ENCODE measurements around the gene HNRNPA2B1. TPM values are rescaled to one million over a fixed set of nuclear protein-coding genes. Genes with fewer than 3 reads are reported as not detected.
A peak's percentile ranks its signal among the peaks of the same experiment; 100 is the strongest.
"Not testable (repeated sequence)": the region's sequence is repeated elsewhere in the genome, so short reads cannot be mapped to it uniquely, and the experiment has no call there.

HNRNPA2B1 gene
- total RNA-seq, 4 donors from 2014 or later = 184 to 306 (median 234) TPM

- peaks cover 0 to 63% (median 4%) of the 10 kb centered on the region in 3 donors for H3K36me3 ChIP-seq
- peaks cover 0 to 67% (median 53%) of the 10 kb centered on the region in 4 donors for H3K4me1 ChIP-seq
- DNase-seq (ENCODE audit: low spot score in 2 of 2) = no peak
- peak overlapping the region in 1 of 4 donors; percentile 4 for H3K4me3 ChIP-seq
- no peaks in the 10 kb centered on the region for H3K27me3 ChIP-seq
- peak overlapping the region in 2 of 4 donors; percentile 3 to 18 for H3K27ac ChIP-seq
- no peak for TF ChIP-seq CTCF (IDR thresholded peaks at IDR 0.05)
- TF ChIP-seq EP300 (IDR thresholded peaks at IDR 0.05) = no peak
- TF ChIP-seq POLR2A (IDR thresholded peaks at IDR 0.05) = no peak
- 59 to 64% methylated on average over 10 of the region's 10 CpGs for WGBS, 2 donors
- H3K9me3 ChIP-seq = no peaks in the 10 kb centered on the region
Measured at GRCh38 chr7:26195867-26196657, 4.5 kb downstream of the HNRNPA2B1 start.

GRCh38 chr7:26195182-26195581, 5.4 kb downstream of the HNRNPA2B1 start:
- H3K36me3 ChIP-seq = peaks cover 0 to 72% (median 13%) of the 10 kb centered on the region in 3 donors
- H3K9me3 ChIP-seq = no peaks in the 10 kb centered on the region
- DNase-seq (ENCODE audit: low spot score in 2 of 2) = no peak
- H3K4me3 ChIP-seq = no peak overlapping the region
- no peak overlapping the region for H3K27ac ChIP-seq
- H3K27me3 ChIP-seq = no peaks in the 10 kb centered on the region
- TF ChIP-seq POLR2A (IDR thresholded peaks at IDR 0.05) (no peak), CTCF (IDR thresholded peaks at IDR 0.05) (no peak), EP300 (IDR thresholded peaks at IDR 0.05) (no peak)
- peaks cover 0 to 67% (median 53%) of the 10 kb centered on the region in 4 donors for H3K4me1 ChIP-seq
- 80 to 84% methylated on average over 5 of the region's 5 CpGs for WGBS, 2 donors

GRCh38 chr7:26194764-26195163, 5.8 kb downstream of the HNRNPA2B1 start:
- DNase-seq (ENCODE audit: low spot score in 2 of 2); H3K4me3 ChIP-seq; H3K27me3 ChIP-seq; H3K9me3 ChIP-seq; H3K27ac ChIP-seq: not testable (repeated sequence)
- H3K4me1 ChIP-seq = peaks cover 0 to 67% (median 53%) of the 10 kb centered on the region in 4 donors
- H3K36me3 ChIP-seq = peaks cover 0 to 75% (median 13%) of the 10 kb centered on the region in 3 donors
- WGBS, 2 donors = 64 to 71% methylated on average over 11 of the region's 11 CpGs

- 55 to 65% methylated on average over 8 of the region's 8 CpGs for WGBS, 2 donors
- Histone ChIP-seq H3K4me3 (no peak overlapping the region), H3K27ac (no peak overlapping the region), H3K4me1 (peaks cover 0 to 70% (median 53%) of the 10 kb centered on the region in 4 donors), H3K27me3 (no peaks in the 10 kb centered on the region), H3K36me3 (peaks cover 0 to 86% (median 13%) of the 10 kb centered on the region in 3 donors), H3K9me3 (no peaks in the 10 kb centered on the region)
- DNase-seq (ENCODE audit: low spot score in 2 of 2) = no peak
- TF ChIP-seq POLR2A (IDR thresholded peaks at IDR 0.05) = no peak
- no peak for TF ChIP-seq EP300 (IDR thresholded peaks at IDR 0.05)
- no peak for TF ChIP-seq CTCF (IDR thresholded peaks at IDR 0.05)
Measured at GRCh38 chr7:26193432-26194207, 6.9 kb downstream of the HNRNPA2B1 start.

GRCh38 chr7:26192485-26193087, 8.0 kb downstream of the HNRNPA2B1 start:
- H3K27ac ChIP-seq = peak overlapping the region in 1 of 4 donors; percentile 10
- no peaks in the 10 kb centered on the region for H3K27me3 ChIP-seq
- H3K36me3 ChIP-seq = peaks cover 0 to 97% (median 13%) of the 10 kb centered on the region in 3 donors
- no peaks in the 10 kb centered on the region for H3K9me3 ChIP-seq
- 55 to 58% methylated on average over 3 of the region's 3 CpGs for WGBS, 2 donors
- DNase-seq (ENCODE audit: low spot score in 2 of 2) = no peak
- TF ChIP-seq EP300 (IDR thresholded peaks at IDR 0.05) = no peak
- TF ChIP-seq POLR2A (IDR thresholded peaks at IDR 0.05) = no peak
- TF ChIP-seq CTCF (IDR thresholded peaks at IDR 0.05) = no peak
- H3K4me3 ChIP-seq = no peak overlapping the region
- peaks cover 0 to 69% (median 50%) of the 10 kb centered on the region in 4 donors for H3K4me1 ChIP-seq

Measured in tibial nerve (tissue), 4 donors.